NCI-H82 treated with DMSO at 0.1 percent for 48 hours (cell line): ENCODE results near the gene CBFA2T3.
"Not testable (repeated sequence)": the region's sequence is repeated elsewhere in the genome, so short reads cannot be mapped to it uniquely, and the experiment has no call there.

Experiments
- DNase-seq: peaks from one replicate; lab custom pipeline; 2025; ENCODE audit not compliant: unreplicated experiment; lab: John Stamatoyannopoulos, UW

Gene CBFA2T3

GRCh38 chr16:88977018-88977811, at the start of gene CBFA2T3:
Gene CBFA2T3, minus strand, starts transcription at chr16:88977207. Its CDS starts 400 bp downstream, at chr16:88976807.
- no peak for DNase-seq

GRCh38 chr16:89026121-89026612, 49.2 kb upstream of the CBFA2T3 start:
- no peak for DNase-seq

DNA sequence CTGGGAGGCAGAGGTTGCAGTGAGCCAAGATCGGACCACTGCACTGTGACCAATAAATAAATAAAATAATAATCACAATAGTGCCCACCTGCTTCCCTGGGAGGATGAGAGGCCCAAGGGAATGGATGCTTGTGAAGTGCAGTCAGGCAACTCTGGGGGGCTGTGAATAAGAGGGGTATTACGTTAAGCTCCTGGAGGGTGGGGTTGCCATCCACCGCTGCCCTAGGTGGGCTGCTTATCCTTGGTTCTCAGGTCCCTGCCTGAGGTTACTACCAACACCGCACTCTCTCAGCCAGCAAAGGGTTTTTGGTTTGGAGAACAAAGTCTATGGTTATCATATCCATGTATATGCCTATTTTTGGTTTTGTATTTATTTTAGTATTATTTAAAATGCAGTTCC, 48.6 kb upstream of the CBFA2T3 start:
- DNase-seq: no peak

DNA sequence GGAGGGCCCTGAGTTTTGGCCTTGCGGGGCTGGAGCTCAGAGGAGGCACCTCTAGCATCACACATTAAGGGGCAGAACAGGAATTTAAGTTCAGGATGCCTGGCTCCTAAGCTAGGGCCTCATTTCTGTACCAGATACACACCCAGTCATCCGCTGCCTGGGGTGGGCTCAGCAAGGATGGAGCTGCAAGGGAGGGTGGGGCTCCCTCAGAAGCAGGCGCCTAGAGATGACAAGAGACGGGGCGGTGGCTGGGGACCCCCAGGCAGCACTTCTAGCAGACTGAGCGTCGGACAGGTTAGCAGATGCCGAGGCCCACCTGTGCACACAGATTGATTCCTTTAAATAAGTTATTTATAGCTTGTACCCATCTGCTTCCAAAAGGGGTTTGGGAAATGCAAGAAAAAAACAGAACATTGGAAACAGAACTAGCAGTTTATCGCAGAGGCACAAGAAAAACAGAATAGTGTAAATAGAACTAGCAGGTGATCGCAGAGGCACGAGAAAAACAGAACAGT, 47.6 kb upstream of the CBFA2T3 start:
- DNase-seq: no peak

- peak; percentile 17 for DNase-seq
These were observed 46.9 kb upstream of the CBFA2T3 start for GRCh38 chr16:89023621-89024511.

DNA sequence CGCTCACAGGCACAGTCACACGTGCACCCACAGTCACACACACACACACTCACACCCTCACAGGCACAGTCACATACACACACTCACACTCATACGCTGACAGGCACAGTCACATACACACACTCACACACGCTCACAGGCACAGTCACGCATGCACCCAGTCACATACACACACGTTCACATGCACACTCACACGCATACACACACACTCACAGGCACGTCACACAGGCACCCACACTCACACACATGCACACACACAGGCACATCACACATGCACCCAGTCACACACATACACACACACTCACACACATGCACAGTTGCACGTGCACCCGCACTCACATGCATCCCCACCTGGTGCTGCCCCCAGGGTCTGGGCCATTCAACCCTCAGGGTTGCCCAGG, 46.1 kb upstream of the CBFA2T3 start:
- DNase-seq: no peak

- no peak for DNase-seq
These were observed 45.2 kb upstream of the CBFA2T3 start for GRCh38 chr16:89022051-89022836.

GRCh38 chr16:89020925-89021595, 44.1 kb upstream of the CBFA2T3 start:
- DNase-seq: no peak

GRCh38 chr16:89020068-89020924, 43.3 kb upstream of the CBFA2T3 start:
- no peak for DNase-seq

GRCh38 chr16:89019511-89019910, 42.5 kb upstream of the CBFA2T3 start:
- no peak for DNase-seq

- DNase-seq: no peak
These were observed 41.5 kb upstream of the CBFA2T3 start for GRCh38 chr16:89018282-89019158.

DNA sequence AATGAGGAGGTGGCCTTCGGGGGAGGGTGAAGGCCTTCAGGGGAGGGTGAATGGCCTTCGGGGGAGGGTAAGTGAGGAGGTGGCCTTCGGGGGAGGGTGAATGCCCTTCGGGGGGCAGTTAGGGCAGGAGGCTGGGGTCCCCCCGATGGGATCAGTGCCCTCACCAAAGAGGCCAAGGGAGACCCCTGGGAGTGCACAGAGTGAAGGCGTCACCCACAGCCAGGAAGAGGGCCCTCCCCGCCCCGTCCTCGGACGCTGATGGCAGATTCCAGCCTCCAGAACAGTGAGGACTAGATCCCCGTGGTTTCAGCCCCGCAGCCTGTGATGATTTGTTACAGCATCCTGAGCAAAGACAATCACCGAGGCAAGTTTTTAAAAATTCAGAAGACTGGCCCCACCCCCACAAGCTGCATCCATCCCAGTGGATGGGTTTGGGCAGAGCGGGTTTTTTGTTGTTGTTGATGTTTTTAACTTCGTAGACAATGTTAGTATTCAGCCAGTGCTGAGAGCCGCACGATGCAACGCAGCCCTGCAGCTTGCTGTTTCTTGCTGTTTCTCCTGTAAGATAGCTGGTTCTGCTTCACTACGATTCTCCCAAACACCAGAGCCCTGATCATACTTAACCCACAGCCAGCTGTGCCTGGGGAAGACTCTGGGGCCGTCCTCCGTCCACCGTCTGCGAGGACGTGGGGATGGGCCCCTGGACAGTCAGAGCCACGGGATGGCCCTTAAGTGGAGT, 40.7 kb upstream of the CBFA2T3 start:
- no peak for DNase-seq

- DNase-seq: not testable (repeated sequence)
These were observed 39.6 kb upstream of the CBFA2T3 start for GRCh38 chr16:89016561-89016960.

GRCh38 chr16:89015271-89015859, 38.4 kb upstream of the CBFA2T3 start:
- DNase-seq: no peak

- DNase-seq: peak; percentile 5
These were observed 37.6 kb upstream of the CBFA2T3 start for GRCh38 chr16:89014403-89015230.

- DNase-seq: no peak
These were observed 36.8 kb upstream of the CBFA2T3 start for GRCh38 chr16:89013692-89014402.
